C4-2B (cell line): Measurements from ENCODE around the gene PGRMC2.

Experiments used
- CTCF ChIP-seq: fragments of 450-650 bp; conservative IDR thresholded peaks from 2 replicates; pipeline ENCODE4 v1.5.1; 2017; ENCODE audit warnings: mild to moderate bottlenecking
- ZFX ChIP-seq: fragments of 450-650 bp; IDR thresholded peaks from 2 replicates; pipeline ENCODE4 v1.6.1; 2017

GRCh38 chr4:128242601-128243000 is 45.0 kb downstream of the PGRMC2 start:
- TF ChIP-seq CTCF (no peak), ZFX (no peak)
